Testis (tissue), 3 donors: ENCODE measurements around the gene PNPLA1. TPM values are rescaled to one million over a fixed set of nuclear protein-coding genes. Genes with fewer than 3 reads are reported as not detected.

ENCODE experiments used
- DNase-seq: peaks from one replicate; pipeline ENCODE4 v3.0.0-alpha.2; 2019
- H3K27ac ChIP-seq, 2 donors: fragments of 200-600 bp; sonication (generic); one replicate each; pipeline ENCODE4 v1.5.1; 2019
- H3K27me3 ChIP-seq: fragments of 200-600 bp; sonication (generic); one replicate; pipeline ENCODE4 v1.5.1; 2019
- H3K36me3 ChIP-seq: fragments of 200-600 bp; sonication (generic); one replicate; pipeline ENCODE4 v1.5.1; 2017; ENCODE audit warnings: low read depth; ENCODE audit errors: missing control alignments
- H3K4me1 ChIP-seq: fragments of 200-600 bp; sonication (generic); one replicate; pipeline ENCODE4 v1.5.1; 2019
- H3K4me3 ChIP-seq, 2 donors: fragments of 200-600 bp; sonication (generic); one replicate each; pipeline ENCODE4 v1.5.1; 2017 to 2019
- H3K9me3 ChIP-seq: fragments of 200-600 bp; sonication (generic); one replicate; pipeline ENCODE4 v1.5.1; 2017
- CTCF ChIP-seq, 3 experiments: fragments of 450-650 bp in 2 of 3; fragments of 200-600 bp in 1 of 3; sonication (generic) in 1 of 3; IDR thresholded peaks; one replicate each; pipeline ENCODE4 v1.5.1; 2016 to 2019; ENCODE audit warnings: antibody characterized with exemption in 3 of 3, mild to moderate bottlenecking in 2 of 3, moderate library complexity in 1 of 3
- POLR2A ChIP-seq: fragments of 450-650 bp; IDR thresholded peaks from one replicate; pipeline ENCODE4 v1.6.1; 2017; ENCODE audit warnings: antibody characterized with exemption, mild to moderate bottlenecking, moderate library complexity
- WGBS, 2 donors: methylation state at CpG; one replicate each; pipeline ENCODE4 v1.1.5; 2018; 5-methylcytosine and 5-hydroxymethylcytosine counted together
- intact Hi-C: fragments of 100-400 bp; cut with DNase I; formaldehyde crosslinking; loops from one replicate; pipeline ENCODE4 v1.15.1; 2023; ENCODE audit warnings: low total_unique reads
- polyA plus RNA-seq: library from polyadenylated mRNA; stranded (reverse); fragments of 350-450 nt; fragmentation: Illumina TruSeq; extraction: RNeasy Lipid Tissue Mini Kit (QIAGEN cat#74804); gene quantifications from one replicate; pipeline ENCODE4 v1.2.3, GENCODE V29; 2014; ENCODE audit warnings: low read depth, low replicate concordance; ENCODE audit not compliant: insufficient read depth
- total RNA-seq, 2 donors: library from RNA; depleted of rRNA; stranded (reverse); fragments of >200 nt; gene quantifications; one replicate each; pipeline ENCODE4 v1.2.3, GENCODE V29; 2016

PNPLA1 gene
- total and polyA plus RNA-seq, 3 donors from 2014 or later = 2.1 to 3.5 (median 2.4) TPM

- Histone ChIP-seq H3K27ac (no peak overlapping the region), H3K36me3 (no peaks in the 10 kb centered on the region), H3K9me3 (no peaks in the 10 kb centered on the region), H3K4me3 (no peak overlapping the region), H3K4me1 (no peaks in the 10 kb centered on the region), H3K27me3 (no peaks in the 10 kb centered on the region)
- 71 to 88% methylated on average over 1 of the region's 1 CpG for WGBS, 2 donors
- intact Hi-C loops = no loop called here
- no peak for DNase-seq
- no peak for TF ChIP-seq CTCF (IDR thresholded peaks at IDR 0.05)
- TF ChIP-seq POLR2A = no peak
Measured at GRCh38 chr6:36285797-36286196, 15.9 kb downstream of the PNPLA1 start.

GRCh38 chr6:36286858-36287257 is 17.0 kb downstream of the PNPLA1 start:
- no peak overlapping the region for H3K4me3 ChIP-seq
- 71 to 77% methylated on average over 5 of the region's 5 CpGs for WGBS, 2 donors
- no peaks in the 10 kb centered on the region for H3K27me3 ChIP-seq
- H3K9me3 ChIP-seq = no peaks in the 10 kb centered on the region
- no peaks in the 10 kb centered on the region for H3K4me1 ChIP-seq
- no peak overlapping the region for H3K27ac ChIP-seq
- no peaks in the 10 kb centered on the region for H3K36me3 ChIP-seq
- intact Hi-C loops = no loop called here
- TF ChIP-seq CTCF (IDR thresholded peaks at IDR 0.05) (no peak), POLR2A (no peak)
- DNase-seq = no peak

GRCh38 chr6:36289281-36289878 is 19.5 kb downstream of the PNPLA1 start:
- Histone ChIP-seq H3K27ac (no peak overlapping the region), H3K27me3 (no peaks in the 10 kb centered on the region), H3K36me3 (no peaks in the 10 kb centered on the region), H3K4me3 (no peak overlapping the region), H3K4me1 (no peaks in the 10 kb centered on the region), H3K9me3 (no peaks in the 10 kb centered on the region)
- intact Hi-C loops = no loop called here
- TF ChIP-seq CTCF (IDR thresholded peaks at IDR 0.05) = no peak
- TF ChIP-seq POLR2A = no peak
- WGBS, 2 donors = 69 to 76% methylated on average over 7 of the region's 7 CpGs
- no peak for DNase-seq

GRCh38 chr6:36290668-36291620 is 21.1 kb downstream of the PNPLA1 start:
- no peak for TF ChIP-seq POLR2A
- TF ChIP-seq CTCF (IDR thresholded peaks at IDR 0.05) = no peak
- 84% methylated on average over 18 to 23 of the region's 23 CpGs for WGBS, 2 donors
- H3K4me3 ChIP-seq = no peak overlapping the region
- no peaks in the 10 kb centered on the region for H3K27me3 ChIP-seq
- no peaks in the 10 kb centered on the region for H3K4me1 ChIP-seq
- no peaks in the 10 kb centered on the region for H3K36me3 ChIP-seq
- no peaks in the 10 kb centered on the region for H3K9me3 ChIP-seq
- H3K27ac ChIP-seq = no peak overlapping the region
- intact Hi-C loops = no loop called here
- no peak for DNase-seq
